H9 (cell line): ENCODE data around the gene MYCN. TPM values are rescaled to one million over a fixed set of nuclear protein-coding genes. Genes with fewer than 3 reads are reported as not detected.

Source experiments
- DNase-seq: peaks from one replicate; pipeline ENCODE4 v3.0.0-alpha.2; 2017
- H2AFZ ChIP-seq: one replicate; pipeline ENCODE4 v1.6.1; 2013; ENCODE audit warnings: mild to moderate bottlenecking, low read length, control low read depth, moderate library complexity
- H2AK5ac ChIP-seq: 2 replicates; pipeline ENCODE4 v1.6.1; 2013; ENCODE audit warnings: low read length, control low read depth, mixed read lengths; ENCODE audit not compliant: insufficient read length
- H2BK120ac ChIP-seq: one replicate; pipeline ENCODE4 v1.6.1; 2013; ENCODE audit warnings: low read depth, mild to moderate bottlenecking, low read length, control low read depth, inconsistent platforms; ENCODE audit not compliant: poor library complexity, severe bottlenecking
- H2BK12ac ChIP-seq: 2 replicates; pipeline ENCODE4 v1.6.1; 2013; ENCODE audit warnings: low read length, control low read depth, mixed read lengths, low read depth; ENCODE audit not compliant: insufficient read length
- H2BK15ac ChIP-seq: 2 replicates; pipeline ENCODE4 v1.6.1; 2013; ENCODE audit warnings: low read depth, low read length, control low read depth
- H2BK20ac ChIP-seq: one replicate; pipeline ENCODE4 v1.6.1; 2013; ENCODE audit warnings: low read depth, mild to moderate bottlenecking, low read length, control low read depth, inconsistent platforms; ENCODE audit not compliant: poor library complexity, severe bottlenecking
- H2BK5ac ChIP-seq: 2 replicates; pipeline ENCODE4 v1.6.1; 2013; ENCODE audit warnings: low read length, control low read depth, mixed read lengths; ENCODE audit not compliant: insufficient read length
- H3K14ac ChIP-seq: 2 replicates; pipeline ENCODE4 v1.6.1; 2013; ENCODE audit warnings: low read length, control low read depth; ENCODE audit not compliant: insufficient read depth
- H3K18ac ChIP-seq: 2 replicates; pipeline ENCODE4 v1.6.1; 2013; ENCODE audit warnings: low read depth, mild to moderate bottlenecking, mixed read lengths, low read length, control low read depth; ENCODE audit not compliant: insufficient read length
- H3K23ac ChIP-seq: 2 replicates; pipeline ENCODE4 v1.6.1; 2013; ENCODE audit warnings: low read length, control low read depth, mixed read lengths, low read depth; ENCODE audit not compliant: insufficient read length
- H3K23me2 ChIP-seq: 2 replicates; pipeline ENCODE4 v1.6.1; 2013; ENCODE audit warnings: low read depth, mild to moderate bottlenecking, mixed read lengths, low read length, control low read depth; ENCODE audit not compliant: insufficient read length, poor library complexity, severe bottlenecking
- H3K27ac ChIP-seq: 2 replicates; pipeline ENCODE4 v1.5.1; 2013; ENCODE audit warnings: low read length, control low read depth, mixed read lengths, low read depth; ENCODE audit not compliant: insufficient read length
- H3K27me3 ChIP-seq: 2 replicates; pipeline ENCODE4 v1.6.1; 2013; ENCODE audit warnings: low read length, control low read depth, inconsistent platforms; ENCODE audit not compliant: insufficient read depth
- H3K4ac ChIP-seq: 2 replicates; pipeline ENCODE4 v1.6.1; 2013; ENCODE audit warnings: low read depth, mild to moderate bottlenecking, control low read depth, inconsistent platforms, low read length, moderate library complexity
- H3K4me1 ChIP-seq: 2 replicates; pipeline ENCODE4 v1.6.1; 2013; ENCODE audit warnings: low read length, control low read depth, inconsistent platforms; ENCODE audit not compliant: insufficient read depth
- H3K4me2 ChIP-seq: 2 replicates; pipeline ENCODE4 v1.6.1; 2013; ENCODE audit warnings: low read length, control low read depth, mixed read lengths; ENCODE audit not compliant: insufficient read length, insufficient read depth
- H3K56ac ChIP-seq: 2 replicates; pipeline ENCODE4 v1.6.1; 2013; ENCODE audit warnings: low read depth, mild to moderate bottlenecking, mixed read lengths, low read length, control low read depth; ENCODE audit not compliant: insufficient read length
- H3K79me1 ChIP-seq: 2 replicates; pipeline ENCODE4 v1.6.1; 2013; ENCODE audit warnings: low read depth, mild to moderate bottlenecking, moderate library complexity, low read length, control low read depth, inconsistent platforms; ENCODE audit not compliant: insufficient read depth, poor library complexity, severe bottlenecking
- H3K79me2 ChIP-seq: 2 replicates; pipeline ENCODE4 v1.6.1; 2013; ENCODE audit warnings: low read length, control low read depth, inconsistent platforms; ENCODE audit not compliant: insufficient read depth
- H3K9ac ChIP-seq: 2 replicates; pipeline ENCODE4 v1.6.1; 2013; ENCODE audit warnings: low read length, control low read depth, mixed read lengths; ENCODE audit not compliant: insufficient read length; ENCODE audit errors: extremely low read depth
- H3K9me3 ChIP-seq: one replicate; pipeline ENCODE4 v1.6.1; 2013; ENCODE audit warnings: low read depth, low read length, inconsistent platforms; ENCODE audit not compliant: control insufficient read depth
- H3T11ph ChIP-seq: one replicate; pipeline ENCODE4 v1.6.1; 2013; ENCODE audit warnings: mild to moderate bottlenecking, low read length, control low read depth, inconsistent platforms
- H4K20me1 ChIP-seq: one replicate; pipeline ENCODE4 v1.6.1; 2013; ENCODE audit not compliant: control insufficient read depth, insufficient read length, insufficient read depth
- H4K5ac ChIP-seq: 2 replicates; pipeline ENCODE4 v1.6.1; 2013; ENCODE audit warnings: low read depth, mild to moderate bottlenecking, mixed read lengths, low read length, control low read depth; ENCODE audit not compliant: insufficient read length
- H4K8ac ChIP-seq: replicated peaks from 2 replicates; pipeline ENCODE4 v1.6.1; 2013; ENCODE audit warnings: low read length, control low read depth, mixed read lengths, low read depth; ENCODE audit not compliant: insufficient read length
- H4K91ac ChIP-seq: 2 replicates; pipeline ENCODE4 v1.6.1; 2013; ENCODE audit warnings: low read depth, mild to moderate bottlenecking, moderate library complexity, mixed read lengths, low read length, control low read depth; ENCODE audit not compliant: insufficient read length
- H3K27ac Mint-ChIP-seq, 3 experiments: 2 replicates in 2 of 3; 3 replicates in 1 of 3; pipeline ENCODE4 v1.8.0; 2020 to 2021; ENCODE audit warnings: mixed read lengths in 3 of 3, mild to moderate bottlenecking in 1 of 3, moderate library complexity in 1 of 3
- H3K27me3 Mint-ChIP-seq: 2 replicates; pipeline ENCODE4 v1.8.0; 2021; ENCODE audit warnings: low read depth, mild to moderate bottlenecking, moderate library complexity, mixed read lengths
- H3K36me3 Mint-ChIP-seq, 3 experiments: 2 replicates in 2 of 3; 3 replicates in 1 of 3; pipeline ENCODE4 v1.8.0; 2020 to 2021; ENCODE audit warnings: low read depth in 3 of 3, mixed read lengths in 3 of 3; ENCODE audit not compliant: insufficient read depth in 1 of 3
- H3K4me1 Mint-ChIP-seq, 2 experiments: 2 replicates each; pipeline ENCODE4 v1.8.0; 2020; ENCODE audit warnings: mixed read lengths in 2 of 2
- H3K4me3 Mint-ChIP-seq, 2 experiments: 2 replicates in 1 of 2; 3 replicates in 1 of 2; pipeline ENCODE4 v1.8.0; 2020 to 2021; ENCODE audit warnings: mild to moderate bottlenecking in 2 of 2, mixed read lengths in 2 of 2, moderate library complexity in 1 of 2
- H3K9me3 Mint-ChIP-seq, 2 experiments: 2 replicates in 1 of 2; 3 replicates in 1 of 2; pipeline ENCODE4 v1.8.0; 2020; ENCODE audit warnings: mild to moderate bottlenecking in 2 of 2, mixed read lengths in 2 of 2, moderate library complexity in 1 of 2
- WGBS: extraction: QIAGEN DNeasy Blood & Tissue Kit; methylation state at CpG from one replicate; pipeline ENCODE4 v1.1.7; 2013; ENCODE audit warnings: missing lambda C conversion rate, low lambda C conversion rate, mixed read lengths; ENCODE audit not compliant: insufficient read length; ENCODE audit errors: extremely low coverage; 5-methylcytosine and 5-hydroxymethylcytosine counted together
- total RNA-seq: library from RNA; stranded (reverse); gene quantifications from 2 replicates; pipeline ENCODE4 v1.2.1, GENCODE V29; 2021
- TF ChIP-seq, protein P1 (sequence below): fragments of 200-600 bp; sonication (generic); conservative IDR thresholded peaks from 3 replicates; pipeline ENCODE4 v1.8.0; 2021; ENCODE audit warnings: antibody characterized with exemption, mild to moderate bottlenecking

Gene MYCN
- total RNA-seq, 1 experiment from 2014 or later: 100.0 TPM

DNA sequence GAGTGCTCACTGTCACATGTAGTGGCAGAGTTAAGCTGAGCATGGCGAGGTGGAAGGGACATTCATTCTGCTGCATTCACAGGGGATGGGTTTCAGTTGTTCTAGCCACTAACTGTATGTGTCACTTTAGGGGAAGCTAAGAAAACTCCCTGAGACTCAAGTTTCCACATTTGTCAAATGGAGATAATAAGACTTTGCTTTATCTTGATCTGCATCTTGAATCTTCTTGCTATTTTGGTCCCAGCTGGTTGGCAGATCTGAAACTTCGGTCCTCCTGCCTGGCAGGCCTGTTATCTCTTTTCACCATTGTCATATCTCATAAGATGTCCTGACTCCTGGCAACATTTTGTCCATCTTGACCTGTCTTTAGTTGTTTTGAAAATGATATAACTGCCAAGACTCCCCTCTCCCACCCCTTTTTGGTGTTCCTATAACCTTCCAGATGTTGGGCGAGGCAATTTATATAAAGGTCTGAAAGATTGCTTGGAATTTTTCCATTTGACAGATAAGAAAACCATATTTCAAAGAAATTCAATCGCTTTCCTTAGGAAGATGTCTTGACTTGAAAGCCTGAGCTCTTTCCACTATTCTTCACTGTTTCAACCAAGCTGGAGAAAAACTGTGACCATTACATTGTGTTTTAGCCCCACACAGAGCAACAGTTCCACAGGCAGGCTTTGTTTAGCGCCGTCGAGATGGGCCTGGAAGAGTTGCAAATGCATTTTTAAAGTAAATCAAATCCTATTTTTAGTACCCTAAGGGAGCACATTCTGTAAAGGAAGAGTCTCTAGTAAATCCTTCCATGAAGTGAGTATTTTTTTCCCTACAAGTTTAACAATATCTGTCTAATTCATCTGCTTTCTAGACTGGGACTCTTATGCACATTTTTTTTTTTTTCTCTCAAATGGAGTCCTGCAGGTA is 33.4 kb downstream of the MYCN start:
- Histone ChIP-seq H3K56ac (no peak overlapping the region), H3T11ph (no peak overlapping the region), H3K23ac (no peak overlapping the region), H4K5ac (no peak overlapping the region), H3K79me2 (no peaks in the 10 kb centered on the region), H2AK5ac (no peak overlapping the region), H2BK5ac (no peak overlapping the region), H2BK15ac (no peak overlapping the region), H2BK20ac (no peak overlapping the region), H3K14ac (no peak overlapping the region), H3K9ac (no peak overlapping the region), H3K4me2 (no peak overlapping the region), H4K20me1 (no peaks in the 10 kb centered on the region), H3K27me3 (no peaks in the 10 kb centered on the region), H3K27ac (no peak overlapping the region), H2AFZ (no peak overlapping the region), H3K18ac (no peak overlapping the region), H2BK120ac (no peak overlapping the region), H3K9me3 (no peaks in the 10 kb centered on the region), H3K79me1 (no peaks in the 10 kb centered on the region), H3K4ac (no peak overlapping the region), H2BK12ac (no peak overlapping the region), H3K23me2 (peaks cover 3% of the 10 kb centered on the region), H4K8ac (no peak overlapping the region), H4K91ac (no peak overlapping the region), H3K4me1 (no peaks in the 10 kb centered on the region; the same call in 1 of the 2 replicates)
- TF ChIP-seq, protein P1, sequence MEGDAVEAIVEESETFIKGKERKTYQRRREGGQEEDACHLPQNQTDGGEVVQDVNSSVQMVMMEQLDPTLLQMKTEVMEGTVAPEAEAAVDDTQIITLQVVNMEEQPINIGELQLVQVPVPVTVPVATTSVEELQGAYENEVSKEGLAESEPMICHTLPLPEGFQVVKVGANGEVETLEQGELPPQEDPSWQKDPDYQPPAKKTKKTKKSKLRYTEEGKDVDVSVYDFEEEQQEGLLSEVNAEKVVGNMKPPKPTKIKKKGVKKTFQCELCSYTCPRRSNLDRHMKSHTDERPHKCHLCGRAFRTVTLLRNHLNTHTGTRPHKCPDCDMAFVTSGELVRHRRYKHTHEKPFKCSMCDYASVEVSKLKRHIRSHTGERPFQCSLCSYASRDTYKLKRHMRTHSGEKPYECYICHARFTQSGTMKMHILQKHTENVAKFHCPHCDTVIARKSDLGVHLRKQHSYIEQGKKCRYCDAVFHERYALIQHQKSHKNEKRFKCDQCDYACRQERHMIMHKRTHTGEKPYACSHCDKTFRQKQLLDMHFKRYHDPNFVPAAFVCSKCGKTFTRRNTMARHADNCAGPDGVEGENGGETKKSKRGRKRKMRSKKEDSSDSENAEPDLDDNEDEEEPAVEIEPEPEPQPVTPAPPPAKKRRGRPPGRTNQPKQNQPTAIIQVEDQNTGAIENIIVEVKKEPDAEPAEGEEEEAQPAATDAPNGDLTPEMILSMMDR: no peak
- Mint-ChIP-seq H3K4me1 (peaks cover 52 to 58% of the 10 kb centered on the region in 2 experiments), H3K27me3 (no peaks in the 10 kb centered on the region; the same call in 1 of the 2 replicates), H3K27ac (no peak overlapping the region), H3K4me3 (no peak overlapping the region), H3K36me3 (no peaks in the 10 kb centered on the region), H3K9me3 (no peaks in the 10 kb centered on the region)
- no CpG with 5 or more reads among the region's 7 CpGs for WGBS
- no peak for DNase-seq
